GM19351 (cell line): ENCODE data around the gene ANXA3.
"Not testable (repeated sequence)": the region's sequence is repeated elsewhere in the genome, so short reads cannot be mapped to it uniquely, and the experiment has no call there.

Experiments
- ATAC-seq: cut with Tn5 transposase; IDR thresholded peaks from one replicate; pipeline ENCODE4 v1.9.1; 2021; ENCODE audit warnings: mild to moderate bottlenecking, moderate library complexity; ENCODE audit not compliant: unreplicated experiment

ANXA3 gene

DNA sequence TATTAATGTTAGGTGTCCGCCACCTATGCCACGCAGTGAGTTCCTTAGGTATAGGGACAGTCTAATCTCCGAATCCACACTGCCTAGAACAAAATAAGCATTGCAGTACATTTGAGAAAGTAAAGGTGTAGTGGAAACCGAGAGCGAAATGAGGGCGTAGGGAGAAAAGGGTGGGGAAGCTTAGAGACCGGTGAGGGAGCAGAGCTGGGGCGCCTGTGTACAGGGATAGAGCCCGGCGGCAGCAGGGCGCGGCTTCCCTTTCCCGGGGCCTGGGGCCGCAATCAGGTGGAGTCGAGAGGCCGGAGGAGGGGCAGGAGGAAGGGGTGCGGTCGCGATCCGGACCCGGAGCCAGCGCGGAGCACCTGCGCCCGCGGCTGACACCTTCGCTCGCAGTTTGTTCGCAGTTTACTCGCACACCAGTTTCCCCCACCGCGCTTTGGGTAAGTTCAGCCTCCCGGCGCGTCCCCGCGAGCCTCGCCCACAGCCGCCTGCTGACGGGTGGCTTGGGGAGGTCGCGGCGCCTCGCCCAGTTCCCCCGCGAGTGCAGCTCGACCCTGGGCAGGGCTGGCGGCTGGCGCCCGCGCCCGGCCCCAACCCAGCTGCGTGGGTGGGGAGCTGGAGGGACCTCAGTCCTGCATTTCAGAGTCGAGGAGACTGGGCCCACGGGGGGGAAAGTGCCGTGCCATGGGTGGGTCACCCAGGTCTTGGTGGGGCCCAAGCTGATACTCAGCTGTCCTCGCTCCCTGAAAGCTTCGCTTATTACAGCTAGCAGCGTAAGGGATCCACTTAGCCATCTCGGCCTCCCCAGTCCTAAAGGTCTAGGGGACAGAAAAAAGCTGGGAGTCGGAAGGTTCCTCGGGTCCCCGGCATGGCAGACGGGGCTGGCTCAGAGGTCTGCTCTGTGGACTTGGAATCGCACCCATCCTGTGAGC lies at the start of gene ANXA3:
Gene ANXA3, plus strand, starts transcription at position 351 of the 932 bp plus-strand sequence. CDS start 2,704 bp downstream, outside the sequence.
- ATAC-seq = peak; percentile 54

GRCh38 chr4:78506260-78506659 lies 45.3 kb upstream of the ANXA3 start:
- ATAC-seq = not testable (repeated sequence)

DNA sequence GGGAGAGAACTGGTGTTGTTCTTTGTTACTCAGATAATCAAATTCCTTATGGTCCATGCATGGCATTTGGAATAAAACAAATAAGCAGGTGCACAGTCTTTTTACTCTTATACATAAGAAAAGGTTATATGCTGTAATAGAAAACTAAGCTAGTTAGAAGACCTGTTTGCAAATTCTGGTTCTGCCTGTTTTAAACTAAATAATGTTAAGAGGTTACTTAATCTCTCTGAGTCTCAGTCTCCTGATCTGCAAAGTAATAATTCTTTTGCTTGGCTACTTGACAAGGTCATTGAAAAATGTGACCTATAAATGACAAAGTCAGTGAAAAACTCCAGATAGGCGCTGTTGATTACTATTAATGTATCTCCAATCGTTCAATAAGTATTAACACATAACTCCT lies 42.5 kb upstream of the ANXA3 start:
- no peak for ATAC-seq

DNA sequence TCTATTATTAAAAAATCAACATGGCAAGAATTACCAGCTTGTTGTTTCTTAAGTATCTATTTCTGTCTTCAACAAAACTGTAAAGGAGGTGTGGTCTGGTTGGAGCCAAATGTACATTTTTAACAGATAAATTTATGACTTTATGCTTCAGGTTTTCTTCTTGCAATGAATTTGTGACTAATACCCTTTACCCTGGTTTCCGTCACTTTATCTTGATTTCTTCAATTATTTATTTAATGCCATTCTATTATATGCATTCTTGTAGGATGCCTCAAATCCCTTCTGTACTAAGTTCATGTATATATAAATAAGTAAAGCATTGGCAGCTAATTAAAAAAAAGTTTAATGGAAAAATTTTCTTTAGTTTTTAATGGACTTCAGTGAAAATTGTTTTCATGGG lies 41.5 kb upstream of the ANXA3 start:
- ATAC-seq = no peak

GRCh38 chr4:78510681-78511080 lies 40.9 kb upstream of the ANXA3 start:
- no peak for ATAC-seq

DNA sequence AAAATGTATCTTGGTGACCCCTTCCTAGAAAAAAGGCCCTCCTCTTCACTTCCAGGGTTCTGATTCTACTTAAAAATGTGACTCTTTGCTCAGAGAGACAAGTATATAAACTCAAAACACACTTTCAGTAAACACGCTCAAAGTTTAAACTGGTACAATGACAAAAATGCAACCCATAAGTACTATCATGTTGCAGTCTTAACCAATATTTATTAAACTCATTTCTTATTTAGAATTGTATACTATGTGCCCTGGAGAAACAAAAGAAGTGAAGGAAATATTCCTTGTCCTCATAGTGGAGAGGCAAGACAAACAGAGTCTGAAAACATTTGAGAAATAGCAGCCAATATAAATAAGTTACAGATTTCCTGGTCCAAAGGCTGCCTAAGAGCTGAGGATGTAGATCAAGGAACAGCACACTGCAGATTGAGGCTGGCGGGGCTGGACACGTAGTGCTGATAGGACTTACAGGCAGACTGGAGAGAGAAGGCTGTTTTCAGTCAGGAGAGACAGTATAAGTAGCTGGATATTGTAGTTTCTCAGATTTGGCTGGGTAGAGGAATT lies 39.1 kb upstream of the ANXA3 start:
- no peak for ATAC-seq

- ATAC-seq = no peak
These were observed 38.1 kb upstream of the ANXA3 start for GRCh38 chr4:78513411-78513975.

DNA sequence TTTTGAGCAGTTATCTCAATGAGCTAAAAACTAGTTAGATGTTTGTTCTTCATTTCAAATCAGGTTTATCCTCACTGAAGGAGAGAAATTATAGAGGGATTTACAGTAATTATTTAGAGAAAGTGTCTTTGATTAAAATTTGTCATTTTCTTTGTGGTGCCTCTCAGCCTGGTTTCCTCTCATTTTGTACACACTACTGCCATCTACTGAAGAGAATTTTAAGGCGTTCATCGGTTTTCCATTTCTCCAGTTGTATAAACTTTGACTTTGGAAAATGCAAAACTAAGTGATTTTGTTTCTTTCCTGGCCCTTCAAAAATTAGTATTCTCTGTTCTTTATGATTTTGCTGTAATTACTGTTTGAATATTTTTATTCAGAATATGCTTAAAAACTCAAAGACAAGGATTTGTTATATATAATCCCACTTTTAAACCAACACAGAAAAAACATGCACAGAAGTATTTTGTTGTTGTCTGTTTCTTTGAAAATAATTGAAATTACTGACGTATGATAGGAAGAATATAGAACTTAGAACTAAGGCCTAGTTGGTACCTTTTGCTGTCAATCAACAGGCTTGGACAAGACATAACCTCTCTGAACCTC lies 34.4 kb upstream of the ANXA3 start:
- ATAC-seq = no peak

GRCh38 chr4:78518561-78518960 lies 33.0 kb upstream of the ANXA3 start:
- no peak for ATAC-seq

GRCh38 chr4:78519962-78520361 lies 31.6 kb upstream of the ANXA3 start:
- no peak for ATAC-seq

DNA sequence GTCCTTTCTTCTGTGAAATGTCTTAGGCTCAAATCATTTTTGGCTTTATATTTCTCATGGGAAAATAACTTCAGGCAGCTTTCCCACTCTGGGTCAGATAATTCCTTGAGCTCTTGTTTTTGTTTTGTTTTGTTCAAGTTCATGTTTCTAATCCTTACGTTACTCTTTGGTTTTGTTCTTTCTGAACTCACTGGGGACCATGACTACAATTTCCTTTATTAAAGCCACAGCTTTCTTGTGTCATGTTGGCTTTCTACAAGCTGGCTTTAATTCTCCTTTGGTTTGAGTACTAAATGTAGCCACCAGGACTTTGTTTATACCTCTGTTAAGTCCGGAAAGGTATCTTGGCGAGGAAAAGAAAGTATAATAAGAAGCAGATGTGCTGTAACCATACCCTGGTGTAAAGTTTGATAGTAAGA lies 30.8 kb upstream of the ANXA3 start:
- no peak for ATAC-seq

GRCh38 chr4:78524009-78524408 lies 27.6 kb upstream of the ANXA3 start:
- no peak for ATAC-seq

DNA sequence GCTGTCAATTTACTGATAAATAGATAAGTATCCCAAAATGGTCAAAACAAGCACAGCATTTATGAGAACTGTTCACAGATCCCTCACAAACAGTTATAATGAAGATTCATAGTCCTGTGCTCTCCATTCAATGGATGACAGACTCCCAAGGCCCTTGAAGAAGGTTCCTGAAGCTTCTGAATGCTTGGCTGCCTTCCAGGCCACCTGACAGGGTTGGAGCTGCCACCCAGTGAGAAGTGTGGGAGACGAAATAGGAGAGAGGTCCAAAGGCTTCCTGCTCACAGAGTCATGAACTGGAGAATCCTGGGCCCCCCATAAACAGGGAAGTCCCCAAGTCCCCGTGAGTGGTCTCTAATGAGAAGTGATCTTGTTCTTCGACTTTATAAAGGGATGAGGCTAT lies 26.0 kb upstream of the ANXA3 start:
- ATAC-seq = no peak

GRCh38 chr4:78527103-78527502 lies 24.5 kb upstream of the ANXA3 start:
- no peak for ATAC-seq

- ATAC-seq = no peak
These were observed 24.0 kb upstream of the ANXA3 start for GRCh38 chr4:78527555-78527954.

- no peak for ATAC-seq
These were observed 23.2 kb upstream of the ANXA3 start for GRCh38 chr4:78528327-78528726.

GRCh38 chr4:78529569-78530209 lies 21.9 kb upstream of the ANXA3 start:
- no peak for ATAC-seq

GRCh38 chr4:78532046-78532445 lies 19.5 kb upstream of the ANXA3 start:
- no peak for ATAC-seq

DNA sequence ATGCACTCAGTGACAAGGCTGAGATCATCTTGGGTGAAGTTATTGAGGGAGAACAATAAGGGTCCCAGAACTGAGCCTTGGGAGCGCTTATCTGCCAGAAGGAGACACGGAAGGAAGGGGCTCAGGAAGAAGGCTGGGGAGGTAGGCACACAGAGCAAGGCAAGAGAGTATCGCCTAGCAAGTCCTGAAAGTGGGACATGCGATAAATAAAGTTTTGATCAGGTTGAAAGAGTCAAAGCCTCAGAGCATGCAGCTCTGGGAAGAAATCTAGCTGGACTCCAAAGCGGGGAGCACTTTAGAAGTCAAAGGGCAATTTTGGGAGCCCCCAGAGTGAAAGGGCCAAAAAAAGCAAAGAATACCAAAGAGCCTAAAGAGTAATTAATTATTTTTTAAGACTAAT lies 17.7 kb upstream of the ANXA3 start:
- no peak for ATAC-seq

DNA sequence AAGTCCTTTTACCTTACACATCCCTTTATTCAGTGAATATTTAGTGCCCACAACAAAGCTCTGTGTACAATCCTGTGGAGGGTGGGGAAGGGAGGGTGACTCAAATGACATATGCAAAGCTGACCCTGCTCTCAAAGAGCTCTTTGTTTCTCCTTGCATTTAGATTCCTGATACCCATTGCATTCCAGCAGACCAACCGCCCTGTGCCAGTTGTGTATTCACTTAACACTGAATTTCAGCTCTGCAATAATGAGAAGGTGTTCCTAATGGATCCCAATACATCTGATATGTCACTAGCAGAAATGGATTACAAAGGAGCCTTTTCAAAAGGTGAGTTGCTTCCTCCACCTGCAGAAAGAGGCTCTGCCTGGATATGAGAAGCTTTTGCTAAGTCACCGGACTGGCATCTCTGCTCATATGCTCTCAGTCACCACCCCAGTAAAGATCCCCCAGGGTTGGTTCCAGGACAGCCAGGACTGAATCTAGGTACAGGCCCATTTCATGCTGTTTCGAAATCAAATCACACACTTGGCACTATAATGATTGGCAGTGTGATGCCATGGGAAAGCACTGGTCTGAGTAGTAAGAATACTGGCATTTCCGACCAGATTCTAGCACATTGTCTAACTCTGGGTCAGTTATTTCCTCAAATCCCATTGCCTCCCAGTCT lies 17.1 kb upstream of the ANXA3 start:
- no peak for ATAC-seq

DNA sequence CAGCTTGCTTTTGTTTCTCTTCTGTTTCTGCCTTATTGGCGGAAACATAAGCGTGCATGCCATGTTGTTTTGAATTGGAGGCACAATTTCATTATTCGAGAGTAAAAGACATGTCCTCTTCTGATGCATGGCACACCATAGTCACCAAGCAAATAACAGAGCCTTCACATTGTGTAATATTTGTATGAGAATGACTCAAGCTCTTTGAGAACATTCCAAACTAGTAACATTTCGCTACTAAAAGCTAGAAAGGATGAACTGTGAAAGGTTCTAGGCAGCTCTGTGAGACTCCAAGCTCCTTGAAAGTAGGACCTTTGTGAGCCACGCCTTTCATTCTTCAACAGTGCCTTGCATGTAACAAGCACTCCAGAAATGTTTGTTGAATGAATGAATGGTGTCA lies 9.2 kb upstream of the ANXA3 start:
- no peak for ATAC-seq
